GM18511 (cell line): ENCODE results near the gene EGR1.
A peak's percentile ranks its signal among the peaks of the same experiment; 100 is the strongest.

Experiments
- ATAC-seq: cut with Tn5 transposase; IDR thresholded peaks from one replicate; pipeline ENCODE4 v1.9.1; 2021; ENCODE audit warnings: mild to moderate bottlenecking, moderate library complexity; ENCODE audit not compliant: unreplicated experiment

Gene EGR1

DNA sequence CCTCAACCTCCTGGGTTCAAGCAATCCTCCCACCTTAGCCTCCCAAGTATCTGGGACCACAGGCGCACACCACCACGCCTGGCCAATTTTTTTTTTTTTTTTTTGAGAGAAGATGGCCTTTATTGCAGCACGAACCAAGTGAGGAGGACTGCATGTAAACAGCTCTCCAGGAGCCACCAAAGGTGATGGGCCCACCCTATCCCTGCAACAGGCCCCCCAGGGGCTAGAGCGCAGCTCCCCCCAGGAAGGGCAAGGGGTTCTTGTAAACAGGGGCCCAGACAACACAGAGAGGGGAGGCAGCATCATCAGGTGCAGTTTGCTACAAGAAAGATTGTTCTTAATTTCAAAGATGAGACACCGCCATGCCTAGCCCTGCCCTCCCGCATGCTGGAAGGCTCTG is 12.6 kb upstream of the EGR1 start:
- no peak for ATAC-seq

DNA sequence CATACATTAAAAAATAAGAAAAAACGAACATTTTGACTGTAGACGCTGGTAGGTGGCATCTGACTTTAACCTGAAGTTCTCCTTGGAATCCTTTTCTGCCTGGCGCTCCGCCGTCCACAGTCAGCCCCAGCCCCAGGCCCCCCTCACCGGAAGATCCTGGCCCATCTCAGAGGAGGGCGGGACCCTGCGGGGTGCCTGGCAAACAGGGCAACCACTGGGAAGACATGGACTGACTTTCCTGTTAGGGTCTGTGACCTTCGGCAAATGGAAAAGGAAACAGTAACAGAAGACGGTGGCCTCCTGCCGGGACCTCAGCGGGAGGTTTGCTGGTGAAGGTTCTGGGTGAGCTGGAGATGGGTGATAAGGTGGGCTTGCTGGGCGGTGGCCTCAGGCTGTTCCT is 11.7 kb upstream of the EGR1 start:
- ATAC-seq: no peak

DNA sequence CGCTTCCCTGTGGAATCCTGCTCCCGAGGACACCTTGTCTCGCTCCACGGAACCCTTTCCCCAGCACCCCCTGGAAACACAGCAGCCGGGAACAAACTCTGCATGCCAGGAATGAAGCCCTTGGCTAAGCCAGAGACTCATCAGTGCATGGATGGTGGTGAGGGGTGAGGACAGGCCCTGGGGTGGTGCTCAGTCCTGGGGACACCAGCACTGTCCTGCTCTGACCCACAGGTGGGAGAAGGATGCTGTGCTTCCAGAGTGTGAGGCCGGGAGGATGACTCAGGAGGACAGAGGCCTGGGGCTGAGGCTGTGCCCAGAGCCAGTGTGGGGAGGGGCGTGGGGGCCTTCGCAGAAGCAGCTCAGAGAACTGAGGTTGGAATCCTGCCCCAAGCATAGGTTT is 11.2 kb upstream of the EGR1 start:
- no peak for ATAC-seq

DNA sequence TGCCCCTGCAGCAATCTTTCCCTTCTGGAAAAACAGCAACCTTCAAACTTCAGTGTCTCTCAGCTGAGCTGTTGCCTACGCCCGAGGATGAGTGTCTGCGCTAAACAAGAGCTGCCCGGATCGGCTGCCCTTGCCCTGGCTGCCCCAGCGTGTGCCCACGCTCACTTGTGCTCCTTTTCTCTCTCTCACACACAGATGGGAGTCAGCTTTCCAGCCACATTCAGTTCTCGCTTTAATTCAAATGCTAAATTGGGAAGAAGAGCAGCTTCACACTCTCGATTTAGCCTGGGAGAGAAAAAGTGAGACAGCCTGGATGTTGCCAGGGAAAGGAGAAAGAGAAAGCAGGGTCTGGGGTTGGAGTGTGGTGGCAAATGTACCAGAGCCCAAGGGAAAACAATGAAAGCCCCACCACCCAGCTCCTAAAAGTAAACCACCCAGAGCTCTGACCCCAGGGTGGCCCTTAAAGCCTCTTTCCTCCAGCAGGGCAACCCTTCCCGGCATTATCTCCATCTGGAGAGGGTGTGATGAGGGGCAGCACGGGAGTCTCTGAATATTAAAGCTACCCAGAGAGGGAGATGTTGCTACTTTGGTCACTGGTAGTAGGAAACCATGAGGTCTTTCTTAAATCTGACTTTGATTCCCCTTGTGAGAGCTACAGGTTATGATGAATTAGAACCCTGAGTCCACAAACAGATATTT is 9.9 kb upstream of the EGR1 start:
- no peak for ATAC-seq

DNA sequence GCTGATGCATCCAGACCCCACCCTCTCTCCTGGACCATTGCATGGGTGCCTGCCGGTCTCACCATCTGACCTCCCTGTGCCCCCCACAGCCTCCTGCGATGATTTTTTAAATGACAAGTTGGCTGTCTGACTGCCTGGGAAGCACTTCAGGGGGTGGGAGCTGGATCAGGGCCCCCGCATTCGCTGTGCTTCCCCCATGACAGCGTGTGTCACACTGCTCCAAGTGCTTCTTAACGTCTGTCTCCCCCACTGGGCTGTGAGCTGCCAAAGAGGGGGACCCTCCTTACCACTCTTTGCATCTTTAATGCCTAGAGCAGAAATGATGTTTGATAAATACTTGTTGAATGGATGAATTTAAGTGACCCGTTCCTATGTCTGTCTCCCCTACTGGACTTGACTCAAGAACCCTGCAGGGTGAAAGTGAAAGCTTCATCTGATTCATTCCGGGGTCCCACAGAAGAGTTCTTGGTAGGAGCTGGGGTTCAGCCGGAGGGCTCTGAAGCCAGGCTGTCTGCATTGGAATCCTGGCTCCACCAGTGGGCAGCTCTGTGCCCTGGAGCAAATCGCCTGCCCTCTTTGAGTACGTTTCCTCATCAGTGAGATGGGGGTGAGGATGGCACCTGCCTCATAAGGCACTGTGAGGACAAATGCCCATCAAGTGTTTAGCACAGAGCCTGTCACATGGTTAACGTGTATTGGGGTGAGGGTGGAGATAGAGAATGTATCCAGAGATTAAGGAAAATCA is 7.6 kb upstream of the EGR1 start:
- ATAC-seq: no peak

DNA sequence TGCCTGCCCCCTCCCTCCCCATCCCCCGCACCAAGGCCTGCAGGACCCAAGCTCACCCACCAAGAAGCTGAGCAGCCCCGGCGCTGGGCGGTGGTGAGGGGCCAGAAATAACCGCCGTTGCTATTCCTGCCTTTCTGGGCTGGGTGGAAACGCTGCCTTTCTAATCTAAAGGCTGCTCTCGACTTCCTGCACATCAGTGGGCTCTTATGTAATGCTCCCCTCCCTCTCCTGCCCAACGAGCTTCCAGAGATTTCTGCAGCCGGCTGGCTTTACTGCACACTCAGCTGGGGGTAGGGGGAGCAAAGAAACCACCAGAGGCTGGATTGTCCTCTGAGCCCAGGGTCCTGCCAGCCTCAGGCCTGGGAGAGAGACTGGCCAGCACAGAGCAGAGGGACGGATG is 6.9 kb upstream of the EGR1 start:
- ATAC-seq: no peak

DNA sequence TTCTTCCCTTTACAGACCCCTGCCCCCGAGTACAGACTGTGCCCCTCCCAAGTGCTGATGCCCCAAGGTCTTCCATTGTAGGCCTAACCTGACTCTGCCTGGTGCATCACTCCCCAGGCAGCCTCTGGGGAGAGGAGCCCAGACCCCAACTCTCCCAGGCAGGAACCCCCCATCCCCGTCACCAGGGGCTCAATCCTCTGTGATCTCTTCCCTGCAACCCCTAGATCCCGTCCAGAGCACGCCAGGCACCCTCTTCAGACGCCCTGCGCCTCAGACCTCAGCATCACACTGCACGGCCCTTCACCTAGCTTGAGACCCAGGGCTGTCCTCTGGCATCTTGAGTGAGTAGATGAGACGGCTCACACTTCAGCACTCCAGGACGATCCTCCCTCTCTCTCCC is 6.4 kb upstream of the EGR1 start:
- no peak for ATAC-seq

DNA sequence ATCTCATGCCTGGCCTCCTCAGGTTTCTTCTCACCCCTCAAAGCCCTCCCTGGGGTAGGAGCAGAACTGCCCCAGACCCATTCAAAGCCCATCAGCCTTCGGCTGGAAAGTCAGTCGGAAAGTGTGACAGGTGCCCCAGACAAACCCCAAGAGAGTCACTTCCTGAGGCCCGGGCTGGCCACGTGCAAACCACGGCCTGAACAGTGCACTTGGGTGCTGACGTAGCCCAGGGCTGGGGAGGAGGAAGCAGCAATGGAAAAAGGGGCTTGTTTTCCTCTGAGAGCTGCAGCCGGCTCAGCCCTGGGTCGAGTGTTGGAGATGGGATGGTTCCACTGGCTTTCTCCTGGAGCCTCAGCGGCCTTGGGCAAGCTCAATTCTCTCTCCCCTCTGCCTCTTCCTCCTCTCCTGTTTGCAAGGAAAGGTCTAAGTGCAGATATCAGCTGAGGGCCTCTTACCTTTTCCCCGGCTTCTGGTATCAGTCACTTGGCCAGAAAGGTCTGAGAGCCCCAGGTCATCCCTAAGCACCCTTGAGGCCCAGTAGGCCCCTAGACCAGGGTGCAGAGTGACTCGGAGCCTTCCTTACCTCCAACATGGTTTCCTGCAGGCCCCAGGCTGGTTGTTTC is 5.9 kb upstream of the EGR1 start:
- peak; percentile 47 for ATAC-seq

DNA sequence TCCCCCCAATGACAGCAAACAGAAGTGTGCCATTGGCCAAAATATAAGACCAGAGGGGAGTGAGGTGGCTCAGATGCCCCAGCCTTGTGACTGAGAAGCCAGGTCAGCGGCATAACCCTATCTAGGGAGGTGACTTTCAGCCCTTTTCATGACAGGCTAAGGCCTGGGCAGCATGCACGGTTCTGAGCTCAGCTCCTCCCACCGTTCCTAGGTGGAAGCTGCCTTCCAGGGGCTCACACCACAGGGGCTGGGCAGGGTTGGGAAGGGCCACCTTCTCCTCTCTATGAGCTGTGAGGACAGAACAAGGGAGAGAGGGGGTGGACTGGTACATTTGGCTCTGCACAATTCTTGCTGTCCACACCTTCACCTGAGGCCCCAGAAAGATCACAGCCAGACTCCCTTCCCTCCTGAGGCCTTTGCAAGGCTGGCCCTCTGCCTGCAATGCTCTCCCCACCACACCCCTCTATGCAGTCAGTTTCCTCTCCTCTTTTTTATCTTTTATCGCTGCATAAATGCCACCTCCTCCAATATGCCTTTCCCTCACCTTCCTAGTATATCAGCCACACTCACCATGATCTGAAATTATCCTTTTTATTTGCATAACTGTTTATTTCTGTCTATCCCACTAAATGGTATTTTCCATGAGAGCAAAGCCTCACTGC is 5.1 kb upstream of the EGR1 start:
- no peak for ATAC-seq

DNA sequence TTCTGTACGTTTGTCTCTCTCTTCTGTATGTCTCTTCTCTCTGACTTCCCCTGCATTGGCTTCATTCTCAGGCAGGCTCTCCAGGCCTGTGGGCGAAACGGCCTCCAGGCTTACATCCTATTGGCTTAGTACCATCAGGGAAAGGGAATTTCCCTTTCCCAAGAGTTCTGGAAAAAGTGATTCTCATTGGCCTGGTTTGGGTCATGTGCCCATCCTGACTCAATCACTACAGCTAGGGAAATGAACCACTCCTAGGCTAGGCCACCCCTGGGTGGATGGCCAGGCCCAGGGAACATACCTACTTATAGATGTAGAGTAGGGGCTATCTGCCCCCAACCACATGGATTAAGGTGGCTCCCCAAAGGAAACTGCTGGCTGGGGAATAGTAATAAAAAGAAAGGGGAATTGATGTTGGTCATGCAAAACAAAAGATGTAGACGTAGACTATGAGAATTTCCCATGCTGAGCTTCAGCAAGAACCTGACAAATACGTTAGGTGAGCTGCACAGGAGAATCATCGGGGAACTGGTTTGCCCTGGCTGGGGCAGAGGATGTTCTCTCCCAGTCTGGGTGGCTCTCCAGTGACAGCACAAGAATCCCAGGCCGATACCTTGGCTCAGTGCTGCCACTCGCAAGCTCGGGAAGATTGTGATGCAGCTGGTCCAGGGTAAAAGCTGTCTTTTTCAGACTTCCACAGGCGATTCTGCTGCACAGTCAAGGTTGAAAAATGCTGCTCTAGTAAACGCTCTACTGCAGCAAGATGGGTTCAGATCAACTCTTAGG is 3.7 kb upstream of the EGR1 start:
- ATAC-seq: no peak

DNA sequence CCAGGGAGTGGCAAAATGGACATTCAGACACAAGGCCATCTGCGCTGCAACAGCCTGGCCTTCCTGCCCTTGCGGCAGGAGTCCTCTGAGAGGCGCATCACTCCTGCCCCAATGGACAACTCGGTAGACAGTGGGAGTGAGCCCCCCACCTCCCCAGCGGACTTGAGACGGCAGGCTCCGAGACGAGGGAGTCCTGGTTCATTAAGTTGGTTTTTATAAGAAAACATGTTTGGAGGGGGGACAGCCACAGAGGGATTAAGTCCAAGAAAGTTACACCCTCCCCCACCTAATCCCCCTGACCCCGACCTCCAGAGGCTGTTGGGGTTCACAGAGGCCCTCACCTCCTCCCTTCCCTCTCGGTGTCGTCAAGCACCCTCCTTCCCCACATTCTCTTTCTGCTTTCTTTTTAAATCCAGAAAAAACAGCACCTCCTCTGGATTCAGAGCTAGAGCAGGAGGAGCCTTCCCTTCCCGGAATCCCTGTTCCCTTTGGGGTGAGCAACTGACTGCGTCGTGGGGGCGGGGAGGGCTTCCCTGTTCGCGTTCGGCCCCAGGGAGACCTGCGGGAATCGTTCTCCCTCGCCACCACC is 1.8 kb upstream of the EGR1 start:
- ATAC-seq: no peak

DNA sequence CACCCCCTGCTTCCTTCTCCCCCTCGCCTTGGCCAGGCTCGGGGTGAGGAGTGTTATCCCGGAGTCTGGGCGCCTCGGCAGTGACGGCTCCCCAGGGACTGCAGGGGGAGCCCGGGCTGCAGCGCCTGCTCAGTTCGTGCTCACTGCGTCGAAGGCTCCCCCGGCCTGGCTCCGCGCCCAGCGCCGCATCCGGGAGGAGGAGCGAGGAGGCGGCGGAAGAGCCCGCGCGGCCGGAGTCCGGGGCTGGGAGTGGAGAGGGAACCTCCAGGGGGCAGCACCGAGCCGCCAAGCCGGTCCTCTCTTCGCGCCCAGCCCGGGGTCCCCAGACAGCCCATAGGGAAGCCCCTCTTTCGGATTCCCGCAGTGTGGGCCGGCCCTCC is 1.3 kb upstream of the EGR1 start:
- peak; percentile 57 for ATAC-seq

DNA sequence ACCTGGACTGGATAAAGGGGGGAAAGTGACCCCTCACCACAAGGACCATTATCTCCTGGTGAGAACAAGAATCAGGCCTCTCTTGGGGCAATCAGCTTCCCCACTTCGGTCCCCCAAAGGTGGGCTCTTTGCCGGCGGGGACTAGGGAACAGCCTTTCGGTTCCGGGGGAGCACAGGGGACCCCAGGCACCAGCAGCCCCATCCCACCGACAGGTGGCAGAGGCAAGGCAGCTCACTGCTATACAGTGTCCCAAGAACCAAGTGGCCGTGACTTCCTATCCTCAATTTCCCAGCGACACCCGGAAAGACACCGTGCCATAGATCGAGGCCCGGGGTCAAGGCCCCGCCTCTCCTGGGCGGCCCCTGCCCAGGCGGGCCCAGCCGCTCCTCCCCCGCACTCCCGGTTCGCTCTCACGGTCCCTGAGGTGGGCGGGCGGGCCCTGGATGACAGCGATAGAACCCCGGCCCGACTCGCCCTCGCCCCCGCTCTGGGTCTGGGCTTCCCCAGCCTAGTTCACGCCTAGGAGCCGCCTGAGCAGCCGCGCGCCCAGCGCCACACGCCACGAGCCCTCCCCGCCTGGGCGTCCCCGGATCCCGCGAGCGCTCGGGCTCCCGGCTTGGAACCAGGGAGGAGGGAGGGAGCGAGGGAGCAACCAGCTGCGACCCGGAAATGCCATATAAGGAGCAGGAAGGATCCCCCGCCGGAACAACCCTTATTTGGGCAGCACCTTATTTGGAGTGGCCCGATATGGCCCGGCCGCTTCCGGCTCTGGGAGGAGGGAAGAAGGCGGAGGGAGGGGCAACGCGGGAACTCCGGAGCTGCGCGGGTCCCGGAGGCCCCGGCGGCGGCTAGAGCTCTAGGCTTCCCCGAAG is 655 bp upstream of the EGR1 start:
- ATAC-seq: peak; percentile 78

DNA sequence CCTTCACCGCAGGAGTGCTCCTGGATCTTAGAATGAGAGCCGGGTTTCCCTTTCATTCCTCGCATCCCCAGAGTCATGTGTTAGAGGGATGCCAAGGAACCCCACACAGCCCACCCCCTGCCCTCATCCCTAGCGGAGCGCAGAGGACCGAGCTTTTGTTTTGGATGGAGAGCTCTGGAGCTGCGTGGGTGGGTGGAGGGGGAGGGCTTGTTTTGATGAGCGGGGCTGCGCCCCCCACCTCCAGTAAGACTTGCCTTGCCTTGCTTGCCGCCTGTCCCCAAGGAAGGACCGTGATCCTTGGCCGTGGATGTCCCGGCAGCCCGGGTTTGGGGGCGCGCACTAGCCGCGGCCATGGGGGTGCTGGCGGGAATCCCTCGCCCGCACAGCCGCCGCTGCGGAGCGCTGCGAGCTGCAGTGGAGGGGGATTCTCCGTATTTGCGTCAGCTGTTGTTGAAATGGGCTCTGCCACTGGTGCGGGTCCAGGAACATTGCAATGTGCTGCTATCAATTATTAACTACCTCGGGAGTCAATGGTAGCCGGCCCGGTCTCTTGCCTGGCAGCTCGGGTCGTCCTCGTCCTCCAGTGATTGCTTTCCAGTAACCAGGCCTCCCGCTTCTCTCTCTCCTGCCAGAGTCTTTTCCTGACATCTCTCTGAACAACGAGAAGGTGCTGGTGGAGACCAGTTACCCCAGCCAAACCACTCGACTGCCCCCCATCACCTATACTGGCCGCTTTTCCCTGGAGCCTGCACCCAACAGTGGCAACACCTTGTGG is 1.0 kb downstream of the EGR1 start:
- no peak for ATAC-seq

DNA sequence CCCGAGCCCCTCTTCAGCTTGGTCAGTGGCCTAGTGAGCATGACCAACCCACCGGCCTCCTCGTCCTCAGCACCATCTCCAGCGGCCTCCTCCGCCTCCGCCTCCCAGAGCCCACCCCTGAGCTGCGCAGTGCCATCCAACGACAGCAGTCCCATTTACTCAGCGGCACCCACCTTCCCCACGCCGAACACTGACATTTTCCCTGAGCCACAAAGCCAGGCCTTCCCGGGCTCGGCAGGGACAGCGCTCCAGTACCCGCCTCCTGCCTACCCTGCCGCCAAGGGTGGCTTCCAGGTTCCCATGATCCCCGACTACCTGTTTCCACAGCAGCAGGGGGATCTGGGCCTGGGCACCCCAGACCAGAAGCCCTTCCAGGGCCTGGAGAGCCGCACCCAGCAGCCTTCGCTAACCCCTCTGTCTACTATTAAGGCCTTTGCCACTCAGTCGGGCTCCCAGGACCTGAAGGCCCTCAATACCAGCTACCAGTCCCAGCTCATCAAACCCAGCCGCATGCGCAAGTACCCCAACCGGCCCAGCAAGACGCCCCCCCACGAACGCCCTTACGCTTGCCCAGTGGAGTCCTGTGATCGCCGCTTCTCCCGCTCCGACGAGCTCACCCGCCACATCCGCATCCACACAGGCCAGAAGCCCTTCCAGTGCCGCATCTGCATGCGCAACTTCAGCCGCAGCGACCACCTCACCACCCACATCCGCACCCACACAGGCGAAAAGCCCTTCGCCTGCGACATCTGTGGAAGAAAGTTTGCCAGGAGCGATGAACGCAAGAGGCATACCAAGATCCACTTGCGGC is 1.8 kb downstream of the EGR1 start:
- no peak for ATAC-seq

DNA sequence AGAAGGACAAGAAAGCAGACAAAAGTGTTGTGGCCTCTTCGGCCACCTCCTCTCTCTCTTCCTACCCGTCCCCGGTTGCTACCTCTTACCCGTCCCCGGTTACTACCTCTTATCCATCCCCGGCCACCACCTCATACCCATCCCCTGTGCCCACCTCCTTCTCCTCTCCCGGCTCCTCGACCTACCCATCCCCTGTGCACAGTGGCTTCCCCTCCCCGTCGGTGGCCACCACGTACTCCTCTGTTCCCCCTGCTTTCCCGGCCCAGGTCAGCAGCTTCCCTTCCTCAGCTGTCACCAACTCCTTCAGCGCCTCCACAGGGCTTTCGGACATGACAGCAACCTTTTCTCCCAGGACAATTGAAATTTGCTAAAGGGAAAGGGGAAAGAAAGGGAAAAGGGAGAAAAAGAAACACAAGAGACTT is 2.4 kb downstream of the EGR1 start:
- no peak for ATAC-seq

DNA sequence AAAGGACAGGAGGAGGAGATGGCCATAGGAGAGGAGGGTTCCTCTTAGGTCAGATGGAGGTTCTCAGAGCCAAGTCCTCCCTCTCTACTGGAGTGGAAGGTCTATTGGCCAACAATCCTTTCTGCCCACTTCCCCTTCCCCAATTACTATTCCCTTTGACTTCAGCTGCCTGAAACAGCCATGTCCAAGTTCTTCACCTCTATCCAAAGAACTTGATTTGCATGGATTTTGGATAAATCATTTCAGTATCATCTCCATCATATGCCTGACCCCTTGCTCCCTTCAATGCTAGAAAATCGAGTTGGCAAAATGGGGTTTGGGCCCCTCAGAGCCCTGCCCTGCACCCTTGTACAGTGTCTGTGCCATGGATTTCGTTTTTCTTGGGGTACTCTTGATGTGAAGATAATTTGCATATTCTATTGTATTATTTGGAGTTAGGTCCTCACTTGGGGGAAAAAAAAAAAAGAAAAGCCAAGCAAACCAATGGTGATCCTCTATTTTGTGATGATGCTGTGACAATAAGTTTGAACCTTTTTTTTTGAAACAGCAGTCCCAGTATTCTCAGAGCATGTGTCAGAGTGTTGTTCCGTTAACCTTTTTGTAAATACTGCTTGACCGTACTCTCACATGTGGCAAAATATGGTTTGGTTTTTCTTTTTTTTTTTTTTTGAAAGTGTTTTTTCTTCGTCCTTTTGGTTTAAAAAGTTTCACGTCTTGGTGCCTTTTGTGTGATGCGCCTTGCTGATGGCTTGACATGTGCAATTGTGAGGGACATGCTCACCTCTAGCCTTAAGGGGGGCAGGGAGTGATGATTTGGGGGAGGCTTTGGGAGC is 3.1 kb downstream of the EGR1 start:
- ATAC-seq: no peak
